22Rv1 (cell line): Measurements from ENCODE around the gene MRRF.

ENCODE experiments used
- H3K27ac ChIP-seq: fragments of 450-650 bp; 2 replicates; pipeline ENCODE4 v1.5.1; 2017
- ZFX ChIP-seq: fragments of 450-650 bp; IDR thresholded peaks from 2 replicates; pipeline ENCODE4 v1.6.1; 2017; ENCODE audit warnings: antibody characterized with exemption, borderline replicate concordance
- TF ChIP-seq, protein P1 (sequence below): fragments of 450-650 bp; IDR thresholded peaks from 2 replicates; pipeline ENCODE4 v1.5.1; 2017; ENCODE audit warnings: mild to moderate bottlenecking

Gene MRRF

GRCh38 chr9:122218935-122219855 lies 45.5 kb upstream of the MRRF start:
- H3K27ac ChIP-seq, result no peak overlapping the region
- TF ChIP-seq, protein P1, sequence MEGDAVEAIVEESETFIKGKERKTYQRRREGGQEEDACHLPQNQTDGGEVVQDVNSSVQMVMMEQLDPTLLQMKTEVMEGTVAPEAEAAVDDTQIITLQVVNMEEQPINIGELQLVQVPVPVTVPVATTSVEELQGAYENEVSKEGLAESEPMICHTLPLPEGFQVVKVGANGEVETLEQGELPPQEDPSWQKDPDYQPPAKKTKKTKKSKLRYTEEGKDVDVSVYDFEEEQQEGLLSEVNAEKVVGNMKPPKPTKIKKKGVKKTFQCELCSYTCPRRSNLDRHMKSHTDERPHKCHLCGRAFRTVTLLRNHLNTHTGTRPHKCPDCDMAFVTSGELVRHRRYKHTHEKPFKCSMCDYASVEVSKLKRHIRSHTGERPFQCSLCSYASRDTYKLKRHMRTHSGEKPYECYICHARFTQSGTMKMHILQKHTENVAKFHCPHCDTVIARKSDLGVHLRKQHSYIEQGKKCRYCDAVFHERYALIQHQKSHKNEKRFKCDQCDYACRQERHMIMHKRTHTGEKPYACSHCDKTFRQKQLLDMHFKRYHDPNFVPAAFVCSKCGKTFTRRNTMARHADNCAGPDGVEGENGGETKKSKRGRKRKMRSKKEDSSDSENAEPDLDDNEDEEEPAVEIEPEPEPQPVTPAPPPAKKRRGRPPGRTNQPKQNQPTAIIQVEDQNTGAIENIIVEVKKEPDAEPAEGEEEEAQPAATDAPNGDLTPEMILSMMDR, result no peak
- TF ChIP-seq ZFX, result no peak

GRCh38 chr9:122219856-122220672 lies 44.6 kb upstream of the MRRF start:
- TF ChIP-seq, protein P1, result no peak
- no peak for TF ChIP-seq ZFX
- no peak overlapping the region for H3K27ac ChIP-seq

- TF ChIP-seq ZFX, result no peak
- TF ChIP-seq, protein P1, result no peak
- no peak overlapping the region for H3K27ac ChIP-seq
Measured at GRCh38 chr9:122220673-122221182, 44.0 kb upstream of the MRRF start.

DNA sequence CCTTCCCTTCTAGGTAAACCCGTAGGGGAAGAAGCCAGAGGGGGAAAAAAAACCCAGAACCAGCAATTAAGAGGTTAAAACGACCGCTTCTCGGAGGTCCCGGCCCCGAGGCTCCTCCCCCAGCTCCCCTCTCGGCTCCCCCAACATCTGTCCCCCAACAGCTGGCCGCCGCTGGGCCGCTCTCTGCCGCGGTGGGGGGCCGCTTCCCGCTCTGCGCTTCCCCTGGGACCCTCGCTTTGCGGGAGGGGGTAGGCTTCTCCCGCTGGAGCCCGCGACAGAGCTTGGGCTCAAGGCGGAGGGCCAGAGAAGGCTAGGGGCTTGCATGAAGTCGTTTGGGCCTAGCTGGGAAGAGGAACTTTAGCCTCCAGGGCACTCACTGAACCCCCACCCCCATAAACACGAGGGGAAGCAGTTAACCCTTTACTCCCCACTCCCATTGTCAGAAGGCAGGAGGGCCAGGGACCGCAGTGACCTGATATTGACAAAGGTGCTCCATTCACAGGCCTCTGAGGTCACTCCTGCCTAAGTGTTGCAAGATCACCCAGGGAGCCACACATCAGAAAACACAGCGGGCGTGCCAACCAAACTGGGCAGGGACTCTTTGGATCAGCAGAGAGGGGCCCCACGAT lies 43.4 kb upstream of the MRRF start:
- TF ChIP-seq, protein P1, result no peak
- no peak for TF ChIP-seq ZFX
- H3K27ac ChIP-seq, result no peak overlapping the region

DNA sequence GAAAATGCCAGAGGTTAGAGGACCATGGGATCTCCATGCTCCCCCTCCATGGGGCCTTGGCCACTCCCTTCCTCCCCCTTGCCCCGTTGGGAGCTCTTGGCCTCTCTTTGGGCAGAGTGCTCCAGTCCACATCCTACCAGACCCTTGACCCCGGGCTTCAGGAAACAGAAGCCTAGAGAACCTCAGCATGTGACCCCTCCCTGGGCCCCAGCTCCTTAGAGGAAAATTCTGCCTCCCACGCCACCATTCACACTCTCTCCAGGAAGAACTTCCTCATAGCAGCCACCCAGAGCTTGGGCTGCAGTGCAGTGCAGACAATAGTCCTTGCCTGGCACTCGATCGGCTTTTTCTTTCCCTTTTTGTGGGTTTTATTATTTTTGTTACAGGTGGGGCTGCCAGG lies 41.9 kb upstream of the MRRF start:
- H3K27ac ChIP-seq, result no peak overlapping the region
- TF ChIP-seq, protein P1, result no peak
- TF ChIP-seq ZFX, result no peak

DNA sequence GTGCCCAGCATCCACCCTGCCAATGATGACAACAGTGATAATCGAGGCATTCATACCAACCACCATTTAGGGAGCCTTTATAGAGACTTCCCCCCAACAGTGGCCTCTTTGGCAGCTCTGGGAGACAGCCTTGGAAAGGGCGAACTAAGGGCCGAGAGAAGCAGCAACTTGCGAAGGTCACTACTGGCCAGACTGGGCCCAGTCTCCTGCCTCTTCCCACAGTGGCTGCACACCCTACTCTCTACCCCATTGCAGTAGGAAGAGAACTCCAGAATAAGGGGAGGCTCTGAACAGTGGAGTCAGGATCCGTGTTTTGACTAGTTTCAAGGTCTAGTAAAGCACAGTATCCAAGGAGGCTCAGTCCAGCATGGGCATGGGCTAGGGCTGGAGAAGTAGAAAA lies 41.2 kb upstream of the MRRF start:
- TF ChIP-seq, protein P1, result no peak
- TF ChIP-seq ZFX, result no peak
- H3K27ac ChIP-seq, result no peak overlapping the region
